H1 (cell line): Measurements from ENCODE around the gene PARD3. TPM values are rescaled to one million over a fixed set of nuclear protein-coding genes. Genes with fewer than 3 reads are reported as not detected.

Source experiments
- BCL11A ChIP-seq, 2 experiments: IDR thresholded peaks; one replicate each; pipeline ENCODE4 v1.6.1; 2011; ENCODE audit warnings: low read depth in 2 of 2, low read length in 2 of 2, mild to moderate bottlenecking in 2 of 2
- CHD1 ChIP-seq: IDR thresholded peaks from 2 replicates; pipeline ENCODE4 v1.6.1; 2012; ENCODE audit warnings: low read depth, low read length, improper control_type of control experiment
- EP300 ChIP-seq, 2 experiments: IDR thresholded peaks; 1 replicate in 1 of 2; 2 replicates in 1 of 2; pipeline ENCODE4 v1.6.1; 2011 to 2012; ENCODE audit warnings: low read depth in 2 of 2, low read length in 2 of 2, mild to moderate bottlenecking in 2 of 2, borderline replicate concordance in 1 of 2, inconsistent platforms in 1 of 2, moderate library complexity in 1 of 2
- KDM5A ChIP-seq: fragments of 200-600 bp; IDR thresholded peaks from 2 replicates; pipeline ENCODE4 v1.7.1; 2012; ENCODE audit warnings: mild to moderate bottlenecking, low read length, inconsistent platforms, mixed read lengths
- RNF2 ChIP-seq: fragments of 200-900, 300-1000 bp; sonication (generic); IDR thresholded peaks from 2 replicates; pipeline ENCODE4 v1.7.1; 2016; ENCODE audit warnings: borderline replicate concordance, low read depth, mild to moderate bottlenecking, antibody characterized with exemption, low read length; ENCODE audit not compliant: poor library complexity, severe bottlenecking; ENCODE audit errors: missing control alignments
- SIRT6 ChIP-seq: IDR thresholded peaks from one replicate; pipeline ENCODE4 v1.7.1; 2012; ENCODE audit warnings: low read length, inconsistent platforms
- SUZ12 ChIP-seq: fragments of 200-600 bp; sonication (generic); IDR thresholded peaks from 2 replicates; pipeline ENCODE4 v1.6.1; 2012; ENCODE audit warnings: mild to moderate bottlenecking, inconsistent platforms, low read length, moderate library complexity, mixed read lengths
- TBP ChIP-seq: IDR thresholded peaks from 2 replicates; pipeline ENCODE4 v1.6.1; 2011; ENCODE audit warnings: low read depth, low read length, improper control_type of control experiment
- polyA plus RNA-seq, 7 experiments: library from polyadenylated mRNA; depleted of rRNA in 3 of 7; stranded (reverse) in 5 of 7; unstranded in 2 of 7; fragments of >200 nt in 5 of 7; fragments of 200-250 nt in 2 of 7; gene quantifications; 1 replicate in 5 of 7; 2 replicates in 1 of 7; 4 replicates in 1 of 7; pipeline versions ENCODE4 v1.2.1 to v1.2.3, GENCODE V29; 2011 to 2013; ENCODE audit warnings: missing spikeins in 2 of 7, mixed read lengths in 2 of 7
- total RNA-seq: library from RNA; stranded (reverse); fragmentation: NEBNext Ultra II Directional; extraction: Animal tissue kit (Norgen Biotek cat#: 25700); gene quantifications from 2 replicates; pipeline ENCODE4 v1.2.1, GENCODE V29; 2021
- TF ChIP-seq, protein P1 (sequence below): IDR thresholded peaks from 2 replicates; pipeline ENCODE4 v1.6.1; 2011; ENCODE audit warnings: low read depth, mild to moderate bottlenecking, low read length; ENCODE audit not compliant: insufficient read depth

PARD3 gene
- total and polyA plus RNA-seq, 2 of the 8 experiments (the other 6 are each of a cell fraction or from before 2014, with no cell fraction given) = 19.7 to 49.1 TPM

DNA sequence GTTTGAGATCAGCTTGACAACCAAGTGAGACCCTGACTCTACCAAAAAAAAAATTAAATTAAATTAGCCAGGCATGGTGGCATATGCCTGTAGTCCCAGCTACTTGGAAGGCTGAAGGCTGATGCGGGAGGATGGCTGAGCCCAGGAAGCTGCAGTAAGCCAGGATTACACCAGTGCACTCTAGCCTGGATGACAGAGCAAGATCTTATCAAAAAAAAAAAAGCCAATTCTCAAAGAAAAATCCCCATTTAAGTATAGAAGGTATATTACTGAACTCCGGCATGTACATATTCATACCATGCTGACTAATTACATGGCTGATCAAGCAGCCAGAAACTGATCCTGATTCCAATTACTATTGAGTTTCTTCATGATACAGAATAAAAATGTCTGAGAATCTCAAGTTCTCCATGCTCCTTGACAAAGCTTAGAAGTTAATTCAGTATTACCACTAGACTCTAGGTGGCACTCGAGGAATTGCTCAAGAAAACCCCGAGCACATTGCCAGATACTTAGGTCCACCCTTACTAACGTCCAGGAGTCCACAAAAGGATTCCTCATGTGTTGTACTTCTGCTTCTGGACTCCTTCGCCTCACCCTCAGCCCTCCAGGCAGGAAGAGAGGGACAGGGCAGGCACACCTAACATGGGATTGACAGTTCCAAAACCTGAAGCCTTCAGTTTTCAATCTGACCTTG is 148.9 kb downstream of the PARD3 start (continued):
- TF ChIP-seq EP300 (IDR thresholded peaks at IDR 0.05; ENCODE audit: borderline replicate concordance in 1 of 2, low read depth in 2 of 2, low read length in 2 of 2) = no peak
- TF ChIP-seq SIRT6 = no peak
- TF ChIP-seq TBP = no peak
- no peak for TF ChIP-seq CHD1
- TF ChIP-seq SUZ12 = no peak
- TF ChIP-seq BCL11A (IDR thresholded peaks at IDR 0.05; ENCODE audit: low read depth in 2 of 2, low read length in 2 of 2) = no peak
- no peak for TF ChIP-seq KDM5A
- TF ChIP-seq, protein P1, sequence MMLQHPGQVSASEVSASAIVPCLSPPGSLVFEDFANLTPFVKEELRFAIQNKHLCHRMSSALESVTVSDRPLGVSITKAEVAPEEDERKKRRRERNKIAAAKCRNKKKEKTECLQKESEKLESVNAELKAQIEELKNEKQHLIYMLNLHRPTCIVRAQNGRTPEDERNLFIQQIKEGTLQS = no peak
- TF ChIP-seq RNF2 = no peak
